KBM-7 (cell line): ENCODE results near the gene FOXP1.

ENCODE experiments used
- DNase-seq: peaks from one replicate; pipeline ENCODE4 v3.0.0-alpha.2; 2015
- in situ Hi-C: fragments of 300-500 bp; cut with MboI; formaldehyde crosslinking; loops from 2 replicates; pipeline ENCODE4 v1.14.3; 2020; ENCODE audit warnings: low sequenced_read_pairs, low pct_unique_long_range_greater_than_20kb, mixed read lengths

The FOXP1 gene

GRCh38 chr3:71047616-71048531 lies 535.7 kb downstream of the FOXP1 start:
- in situ Hi-C loops = no loop called here
- no peak for DNase-seq

DNA sequence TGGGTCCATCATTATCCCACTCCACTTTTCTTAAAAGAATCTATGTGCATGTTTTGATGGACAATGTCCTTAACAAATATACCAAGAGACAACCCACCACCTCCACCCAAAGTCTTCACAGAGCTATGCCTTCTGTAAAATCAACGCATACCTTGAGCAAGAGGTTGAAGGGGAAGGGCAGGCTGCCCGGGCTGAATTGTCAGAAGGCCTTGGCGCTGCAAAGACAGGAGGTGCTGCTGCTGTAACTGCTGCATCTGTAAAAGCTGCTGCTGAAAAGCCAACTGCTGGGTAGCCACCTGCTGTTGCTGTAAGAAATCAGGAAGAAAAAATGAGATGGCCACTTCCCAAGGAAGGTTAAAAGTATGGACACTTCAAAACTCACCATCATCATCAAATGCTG lies 536.7 kb downstream of the FOXP1 start:
- in situ Hi-C loops = no loop called here
- DNase-seq = no peak

DNA sequence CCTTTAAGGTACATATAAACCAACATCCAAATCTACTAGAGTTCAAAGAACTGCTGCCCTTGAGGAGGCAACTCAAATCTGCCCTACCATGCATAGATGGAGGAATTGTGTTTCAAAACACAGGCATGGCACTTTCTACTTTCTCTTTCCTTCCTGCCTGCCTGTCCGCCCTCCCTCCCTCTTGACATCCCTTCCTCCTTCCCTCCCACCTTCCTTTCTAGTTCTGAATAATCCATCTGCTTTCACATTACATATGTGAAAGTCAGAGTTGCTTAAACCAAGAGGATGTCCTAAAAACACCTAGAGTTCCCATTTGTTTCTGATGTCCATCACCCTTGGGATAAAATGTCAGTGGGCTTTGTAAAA lies 537.6 kb downstream of the FOXP1 start:
- in situ Hi-C loops = no loop called here
- peak; percentile 45 for DNase-seq

DNA sequence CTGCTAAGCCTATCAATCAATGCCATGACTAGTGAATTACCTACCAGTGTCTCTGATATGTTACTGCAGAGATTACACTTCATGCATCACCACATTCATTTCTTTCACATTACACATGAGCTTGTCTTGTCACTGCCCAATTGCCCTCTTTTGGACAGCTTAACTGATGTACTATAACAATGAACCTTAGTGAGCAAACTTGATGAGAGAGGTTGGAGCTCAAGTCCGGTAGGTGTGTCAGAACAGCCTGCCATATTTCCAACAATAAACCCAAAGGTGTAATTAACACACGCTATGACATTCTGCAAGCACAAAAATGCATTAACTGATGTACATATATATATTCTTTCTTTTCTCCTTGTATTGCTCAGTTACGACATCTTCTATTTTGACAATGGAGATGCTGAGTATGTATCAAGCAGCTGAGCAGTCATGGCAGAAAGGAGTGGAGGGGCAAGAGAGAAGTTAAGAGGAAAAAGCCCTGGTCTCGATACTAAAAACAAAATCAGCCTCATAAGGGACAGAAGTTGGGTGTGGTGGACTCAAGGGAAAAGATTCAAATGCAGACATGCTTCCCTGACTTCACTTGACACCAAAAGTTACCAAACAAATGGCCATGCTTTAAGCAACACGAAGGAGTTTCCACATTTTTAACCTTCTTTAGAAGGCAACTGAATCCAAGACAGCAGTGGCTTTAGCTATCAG lies 538.2 kb downstream of the FOXP1 start:
- in situ Hi-C loops = no loop called here
- DNase-seq = no peak

DNA sequence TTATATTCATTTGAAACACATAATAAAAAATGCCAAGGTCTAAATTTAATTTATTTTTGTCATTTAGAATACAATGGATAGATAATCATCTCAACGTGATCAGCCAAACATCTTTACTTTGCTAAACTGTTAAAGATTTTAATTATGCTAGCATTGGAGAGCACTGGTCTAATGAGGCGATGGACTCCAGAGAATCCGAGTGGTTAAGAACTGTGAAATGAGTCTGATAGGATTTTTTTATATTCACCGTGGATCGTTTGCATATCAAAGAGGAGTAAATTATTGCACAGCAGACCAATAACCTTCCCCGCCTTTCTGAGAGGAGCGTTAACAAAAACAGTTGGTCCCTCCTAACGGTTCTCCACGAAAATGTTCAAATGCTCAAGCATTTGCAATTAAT lies 540.8 kb downstream of the FOXP1 start:
- no peak for DNase-seq
- in situ Hi-C loops = no loop called here

- DNase-seq = no peak
- in situ Hi-C loops = no loop called here
These were observed 542.2 kb downstream of the FOXP1 start for GRCh38 chr3:71041371-71041770.

DNA sequence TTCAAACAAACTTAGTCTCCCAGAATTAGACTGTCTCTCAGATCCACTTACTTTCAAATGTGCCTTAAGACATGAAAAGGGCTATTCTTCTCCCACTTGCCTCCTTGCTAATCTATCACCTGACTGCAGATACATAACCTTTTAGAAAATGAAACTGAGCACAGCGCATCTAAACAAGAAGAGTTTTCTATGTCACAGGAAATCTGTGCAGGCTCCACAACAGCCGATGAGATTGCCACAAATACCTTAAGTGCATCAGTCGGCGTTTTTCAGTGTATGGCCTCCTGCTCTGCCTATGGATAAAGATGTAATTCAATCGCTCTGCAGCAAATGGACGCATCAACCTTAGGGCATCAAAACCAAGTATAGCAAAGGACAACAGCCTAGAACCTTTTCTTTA lies 544.2 kb downstream of the FOXP1 start:
- no peak for DNase-seq
- in situ Hi-C loops = no loop called here

- DNase-seq = no peak
- in situ Hi-C loops = no loop called here
These were observed 545.8 kb downstream of the FOXP1 start for GRCh38 chr3:71037775-71038174.

- DNase-seq = no peak
- in situ Hi-C loops = no loop called here
These were observed 547.6 kb downstream of the FOXP1 start for GRCh38 chr3:71035886-71036285.

DNA sequence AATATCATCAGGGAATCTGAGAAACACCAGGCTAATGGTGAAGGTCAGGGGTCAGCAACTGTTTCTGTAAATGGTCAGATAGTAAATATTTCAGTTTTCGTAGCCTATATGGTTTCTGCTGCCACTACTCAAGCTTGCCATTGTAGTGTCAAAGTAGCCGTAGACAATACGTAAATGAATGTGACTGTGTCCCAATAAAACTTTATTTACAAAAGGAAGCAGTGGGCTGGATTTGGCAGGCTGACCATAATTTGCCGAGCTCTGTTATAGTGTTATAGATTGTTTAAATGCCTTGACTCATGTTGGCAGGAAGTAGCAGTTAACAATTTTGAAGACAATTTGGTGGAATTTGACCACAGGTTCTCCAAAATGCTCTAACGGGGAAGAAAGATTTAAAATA lies 548.2 kb downstream of the FOXP1 start:
- in situ Hi-C loops = no loop called here
- DNase-seq = peak; percentile 82

DNA sequence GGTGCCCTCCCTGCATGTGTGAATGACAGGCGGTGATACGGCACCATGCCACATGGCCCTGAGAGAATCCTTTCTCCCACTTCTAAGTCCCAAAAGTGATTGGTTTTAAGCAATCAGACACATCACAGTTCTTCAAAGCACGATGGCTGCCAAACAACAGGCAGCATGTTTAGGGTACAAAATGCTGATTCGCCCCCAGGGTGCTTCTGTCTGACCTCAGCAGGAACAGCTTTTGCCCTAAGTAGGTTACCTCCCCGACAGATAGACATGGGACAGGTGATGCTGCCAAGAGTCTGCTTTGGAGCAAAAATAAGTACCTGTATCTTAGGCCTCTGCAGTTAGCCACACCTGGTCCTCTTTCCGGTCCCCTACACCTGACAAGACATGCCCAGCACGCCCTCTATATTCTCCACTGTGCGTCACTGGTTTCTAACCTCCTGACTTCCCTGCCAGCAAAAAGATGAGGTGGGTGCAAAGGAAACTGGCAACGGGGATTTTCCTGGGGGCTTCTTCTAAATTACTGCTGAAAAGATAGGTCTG lies 549.8 kb downstream of the FOXP1 start:
- no peak for DNase-seq
- in situ Hi-C loops = no loop called here

DNA sequence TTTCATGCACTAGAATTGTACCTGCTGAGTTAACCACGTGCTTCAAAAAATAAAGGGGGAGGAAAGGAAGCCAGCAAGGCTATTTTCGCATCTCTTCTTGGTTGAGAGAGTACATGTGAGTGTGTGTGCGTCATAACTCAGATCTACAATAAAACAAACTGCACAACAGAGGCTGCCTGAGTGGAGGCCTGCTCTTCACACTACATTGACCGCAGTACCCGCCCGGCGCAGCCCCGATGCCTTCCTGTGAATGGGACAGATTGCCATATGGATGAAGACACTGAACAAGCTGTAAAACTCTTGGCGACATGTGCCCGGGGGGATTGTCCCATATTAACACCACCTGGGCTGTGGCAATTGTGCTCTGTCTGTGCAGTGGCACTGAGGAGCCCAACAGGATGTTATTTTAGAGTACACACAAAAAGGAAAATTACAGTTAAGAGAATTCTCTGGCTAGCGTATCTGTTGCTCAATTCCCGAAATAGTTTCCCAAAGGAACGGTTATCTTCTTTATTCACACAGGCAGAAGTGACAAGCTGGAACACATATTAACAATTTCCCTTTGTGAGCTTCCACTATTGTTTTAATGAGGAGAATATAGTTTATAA lies 551.5 kb downstream of the FOXP1 start:
- DNase-seq = no peak

GRCh38 chr3:71031181-71031580 lies 552.3 kb downstream of the FOXP1 start:
- in situ Hi-C loops = no loop called here
- no peak for DNase-seq

More for the DNA sequence above, 551.5 kb downstream of the FOXP1 start:
- in situ Hi-C loops = no loop called here

- no peak for DNase-seq
- in situ Hi-C loops = no loop called here
These were observed 552.8 kb downstream of the FOXP1 start for GRCh38 chr3:71030748-71031147.

DNA sequence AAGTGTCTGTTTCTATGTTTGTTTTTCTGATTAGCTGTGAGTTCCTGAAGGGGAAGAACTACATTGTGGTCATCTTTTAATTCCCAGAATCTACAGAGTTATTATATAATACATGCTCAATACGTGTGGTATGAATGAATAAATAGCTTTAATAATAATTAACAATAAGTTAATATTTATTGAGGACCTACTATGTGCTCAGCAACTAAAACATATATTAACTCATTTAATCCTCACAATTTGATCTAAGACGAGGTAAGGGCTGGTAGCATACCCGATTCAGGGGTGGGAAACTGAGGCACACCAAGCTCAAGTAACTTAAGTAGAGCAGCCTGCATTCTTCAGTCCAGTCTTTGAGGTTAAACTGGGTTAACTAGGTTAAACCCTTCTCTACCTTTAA lies 553.8 kb downstream of the FOXP1 start:
- in situ Hi-C loops = no loop called here
- DNase-seq = no peak

- in situ Hi-C loops = no loop called here
- no peak for DNase-seq
These were observed 554.7 kb downstream of the FOXP1 start for GRCh38 chr3:71028802-71029201.

GRCh38 chr3:71028184-71028583 lies 555.3 kb downstream of the FOXP1 start:
- DNase-seq = no peak
- in situ Hi-C loops = no loop called here

DNA sequence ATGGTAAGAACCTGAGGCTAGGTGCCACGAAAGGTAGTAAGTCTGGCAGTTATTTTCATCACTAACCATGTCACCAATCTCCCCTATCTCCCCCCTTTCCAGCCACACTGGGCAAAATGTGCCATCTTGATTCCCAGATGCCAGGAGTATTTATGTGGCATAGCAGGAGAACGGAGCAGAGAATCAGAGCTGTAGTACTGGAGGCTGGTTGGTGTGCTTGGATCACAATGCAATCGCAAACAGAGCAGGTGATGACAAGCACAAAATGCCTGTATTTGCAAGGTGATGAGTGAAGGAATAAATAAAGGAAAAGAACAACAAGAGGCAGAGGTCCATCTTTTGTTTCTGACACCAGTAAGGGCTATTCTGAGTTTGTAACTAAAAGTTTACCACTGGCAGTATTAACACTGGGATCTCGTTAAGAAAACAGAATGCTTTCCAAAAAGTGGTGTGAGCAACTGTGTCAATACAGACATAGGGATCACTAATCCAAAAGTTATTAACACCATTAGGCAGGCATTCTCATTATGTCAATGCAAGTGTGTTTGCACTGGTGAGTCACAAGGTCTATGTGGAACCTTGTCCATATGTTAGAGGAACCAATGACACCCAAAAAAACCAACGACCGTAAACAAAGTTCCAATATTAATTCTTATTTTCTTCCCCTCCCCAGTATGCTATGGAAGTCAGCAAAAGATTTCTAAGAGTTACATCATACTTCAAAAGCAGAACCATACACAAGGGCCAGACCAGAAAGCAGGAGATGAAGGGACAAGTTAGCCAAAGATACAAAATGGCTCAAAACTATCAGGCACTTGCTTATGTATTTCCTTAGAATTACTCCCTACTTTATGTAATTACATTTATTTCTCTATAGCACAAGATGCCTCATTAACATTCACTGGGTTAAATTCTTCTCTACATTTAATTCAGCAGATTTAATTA lies 556.6 kb downstream of the FOXP1 start:
- DNase-seq = no peak
- in situ Hi-C loops = no loop called here

DNA sequence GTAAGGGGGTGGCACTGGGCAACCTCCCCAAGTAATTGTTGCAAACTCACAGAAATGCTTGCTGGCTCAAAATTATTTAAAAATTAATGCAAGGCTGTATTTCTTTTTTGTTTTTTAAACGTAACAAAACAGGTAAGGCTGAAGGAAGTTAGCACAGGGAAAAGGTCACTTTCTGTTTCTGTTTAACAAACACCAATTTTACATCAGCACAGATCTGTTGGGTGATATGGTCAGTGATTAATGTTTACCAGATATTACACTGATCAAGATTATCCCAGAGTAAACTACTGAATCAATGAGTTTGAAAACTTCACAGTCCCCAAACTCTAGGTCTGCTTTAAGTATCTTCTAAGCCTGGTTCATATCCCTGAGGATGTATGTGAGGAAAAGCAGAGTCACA lies 558.0 kb downstream of the FOXP1 start:
- in situ Hi-C loops = no loop called here
- no peak for DNase-seq
